Lung (tissue), 12 donors: ENCODE measurements around the gene MARF1. TPM values are rescaled to one million over a fixed set of nuclear protein-coding genes. Genes with fewer than 3 reads are reported as not detected.
A peak's percentile ranks its signal among the peaks of the same experiment; 100 is the strongest.

Experiments used
- ATAC-seq: fragments of 200-7000 bp; cut with Tn5 transposase; one replicate; pipeline ENCODE4 v1.9.1; 2020; ENCODE audit warnings: moderate number of reproducible peaks; ENCODE audit not compliant: insufficient read depth, low FRiP score
- DNase-seq, 3 donors: peaks; one replicate each; pipeline ENCODE4 v3.0.0-alpha.2; 2013 to 2017
- H3K27ac ChIP-seq, 2 donors: one replicate each; pipeline ENCODE4 v1.5.1; 2013; ENCODE audit warnings: mild to moderate bottlenecking in 2 of 2, moderate library complexity in 2 of 2, control low read depth in 1 of 2, inconsistent platforms in 1 of 2, low read depth in 1 of 2, low read length in 1 of 2
- H3K27me3 ChIP-seq, 3 donors: one replicate each; pipeline ENCODE4 v1.5.1; 2013; ENCODE audit warnings: low read length in 2 of 3; ENCODE audit not compliant: control insufficient read depth in 3 of 3, insufficient read depth in 3 of 3
- H3K36me3 ChIP-seq, 4 donors: one replicate each; pipeline ENCODE4 v1.5.1; 2013; ENCODE audit warnings: low read length in 4 of 4, mild to moderate bottlenecking in 1 of 4, moderate library complexity in 1 of 4; ENCODE audit not compliant: control insufficient read depth in 4 of 4, insufficient read depth in 4 of 4
- H3K4me1 ChIP-seq, 5 donors: one replicate each; pipeline ENCODE4 v1.5.1; 2013; ENCODE audit warnings: low read length in 5 of 5, mild to moderate bottlenecking in 2 of 5, moderate library complexity in 1 of 5; ENCODE audit not compliant: control insufficient read depth in 5 of 5, insufficient read depth in 5 of 5
- H3K4me3 ChIP-seq: one replicate; pipeline ENCODE4 v1.5.1; 2013; ENCODE audit warnings: mild to moderate bottlenecking, control low read depth, moderate library complexity
- H3K9ac ChIP-seq, 2 donors: one replicate each; pipeline ENCODE4 v1.5.1; 2013; ENCODE audit warnings: low read length in 2 of 2, control low read depth in 1 of 2; ENCODE audit not compliant: insufficient read depth in 1 of 2
- H3K9me3 ChIP-seq, 4 donors: one replicate each; pipeline ENCODE4 v1.5.1; 2013; ENCODE audit warnings: low read length in 3 of 4, mild to moderate bottlenecking in 1 of 4, moderate library complexity in 1 of 4; ENCODE audit not compliant: control insufficient read depth in 4 of 4, insufficient read depth in 3 of 4
- CTCF ChIP-seq: IDR thresholded peaks from 2 replicates; pipeline ENCODE4 v1.5.1; 2012; ENCODE audit warnings: mild to moderate bottlenecking; ENCODE audit errors: control extremely low read depth, extremely low read depth
- WGBS, 2 donors: extraction: QIAGEN DNeasy Blood & Tissue Kit; methylation state at CpG; one replicate each; pipeline ENCODE4 v1.1.7; 2013; 5-methylcytosine and 5-hydroxymethylcytosine counted together
- polyA plus RNA-seq, 2 donors: library from polyadenylated mRNA; stranded (reverse); fragments of 200-250 nt; gene quantifications; one replicate each; pipeline ENCODE4 v1.2.1, GENCODE V29; 2013
- total RNA-seq, 2 donors: library from RNA; depleted of rRNA in 1 of 2; stranded (reverse); fragments of >200 nt in 1 of 2; gene quantifications; one replicate each; pipeline ENCODE4 v1.2.1, GENCODE V29; 2014 to 2021
- donor health status: control.
- donor health status: control.
- donor health status: Bipolar disorder and iron deficiency.
- donor health status: healthy.
- donor health status: DM: yes; HTN: yes; CAD: no.

The MARF1 gene
- total and polyA plus RNA-seq, 4 donors, result 18.0 to 72.1 (median 41.9) TPM

DNA sequence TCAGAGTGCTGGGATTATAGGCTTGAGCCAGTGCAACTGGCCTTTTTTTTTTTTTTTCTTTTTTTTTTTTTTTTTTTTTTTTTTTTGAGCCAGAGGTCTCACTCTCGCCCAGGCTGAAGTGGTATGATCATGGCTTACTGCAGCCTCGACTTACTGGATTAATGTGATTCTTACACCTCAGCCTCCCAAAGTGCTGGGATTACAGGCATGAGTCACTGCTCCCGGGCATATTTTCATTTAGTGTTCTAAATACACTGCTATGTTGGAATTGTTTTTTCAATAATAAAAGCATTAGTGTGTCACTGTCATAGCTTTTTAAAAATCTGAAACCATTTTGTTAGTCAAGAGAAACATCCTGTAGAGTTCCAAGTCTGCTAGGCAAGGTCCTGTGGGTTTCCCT, 47.3 kb upstream of the MARF1 start:
- H3K27me3 ChIP-seq, result no peaks in the 10 kb centered on the region
- H3K4me3 ChIP-seq, result no peak overlapping the region
- ATAC-seq (no peak), DNase-seq (no peak)
- H3K9ac ChIP-seq, result no peak overlapping the region
- H3K4me1 ChIP-seq, result peaks cover 0 to 2% (median 0%) of the 10 kb centered on the region in 5 donors
- H3K27ac ChIP-seq, result no peak overlapping the region
- H3K36me3 ChIP-seq, result peaks cover 18 to 52% (median 46%) of the 10 kb centered on the region in 4 donors
- no peak for TF ChIP-seq CTCF
- 92 to 94% methylated on average over 3 of the region's 3 CpGs for WGBS, 2 donors
- no peaks in the 10 kb centered on the region for H3K9me3 ChIP-seq

DNA sequence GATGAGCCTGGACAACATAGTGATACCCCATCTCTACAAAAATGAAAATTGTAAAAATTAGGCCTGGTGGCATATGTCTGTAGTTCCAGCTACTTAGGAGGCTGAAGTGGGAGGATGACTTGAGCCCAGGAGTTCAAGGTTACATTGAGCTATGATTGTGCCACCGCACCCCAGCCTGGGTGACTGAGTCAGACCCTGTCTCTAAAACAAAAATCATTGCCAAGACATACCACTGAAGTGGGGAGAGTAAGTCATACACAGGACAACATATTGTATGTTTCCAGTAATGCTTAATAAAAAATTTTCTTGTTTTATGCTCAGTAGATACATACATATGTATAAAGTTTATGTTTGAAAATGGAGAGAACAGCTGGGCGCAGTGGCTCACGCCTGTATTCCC, 46.3 kb upstream of the MARF1 start:
- peaks cover 0 to 2% (median 0%) of the 10 kb centered on the region in 5 donors for H3K4me1 ChIP-seq
- no peak for TF ChIP-seq CTCF
- H3K4me3 ChIP-seq, result no peak overlapping the region
- H3K9ac ChIP-seq, result no peak overlapping the region
- no peak overlapping the region for H3K27ac ChIP-seq
- WGBS, 2 donors, result 98 to 100% methylated on average over 3 of the region's 3 CpGs
- H3K36me3 ChIP-seq, result peaks cover 19 to 52% (median 42%) of the 10 kb centered on the region in 4 donors
- H3K27me3 ChIP-seq, result no peaks in the 10 kb centered on the region
- H3K9me3 ChIP-seq, result no peaks in the 10 kb centered on the region
- ATAC-seq, result no peak
- DNase-seq, result no peak

GRCh38 chr16:15686287-15686686, 43.3 kb upstream of the MARF1 start:
- Histone ChIP-seq H3K4me1 (peaks cover 0 to 2% (median 0%) of the 10 kb centered on the region in 5 donors), H3K27ac (no peak overlapping the region), H3K9me3 (no peaks in the 10 kb centered on the region), H3K9ac (no peak overlapping the region), H3K36me3 (peaks cover 11 to 48% (median 27%) of the 10 kb centered on the region in 4 donors), H3K4me3 (no peak overlapping the region), H3K27me3 (no peaks in the 10 kb centered on the region)
- DNase-seq (no peak), ATAC-seq (no peak)
- TF ChIP-seq CTCF, result no peak
- 77 to 96% methylated on average over 2 of the region's 2 CpGs for WGBS, 2 donors

DNA sequence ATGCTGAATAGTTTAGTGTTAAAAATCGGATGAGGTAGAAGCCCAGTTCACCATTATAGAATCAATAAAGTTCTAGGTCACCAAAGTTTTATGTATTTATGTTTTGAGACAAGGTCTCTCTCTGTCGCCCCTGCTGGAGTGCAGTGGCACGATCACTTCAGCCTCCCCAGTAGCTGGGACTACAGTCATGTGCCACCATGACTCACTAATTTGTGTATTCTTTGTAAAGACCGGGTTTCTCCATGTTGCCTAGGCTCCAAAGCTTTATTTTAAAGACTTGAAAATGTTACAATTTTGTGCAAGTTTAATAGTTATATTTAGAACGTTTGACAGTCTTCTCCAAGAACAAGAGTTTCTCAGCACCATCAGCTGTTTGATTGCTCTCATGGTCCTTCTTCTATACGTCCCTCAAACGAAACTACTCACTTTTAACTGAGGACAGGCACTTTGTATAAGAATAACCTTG, 39.2 kb upstream of the MARF1 start:
- ATAC-seq, result peak; percentile 41
- Histone ChIP-seq H3K4me1 (peaks cover 0 to 2% (median 0%) of the 10 kb centered on the region in 5 donors), H3K9me3 (no peaks in the 10 kb centered on the region), H3K36me3 (peaks cover 10 to 40% (median 19%) of the 10 kb centered on the region in 4 donors), H3K4me3 (no peak overlapping the region), H3K27me3 (no peaks in the 10 kb centered on the region), H3K27ac (no peak overlapping the region), H3K9ac (no peak overlapping the region)
- WGBS, 2 donors, result 58 to 65% methylated on average over 7 of the region's 7 CpGs
- peak in 2 of 3 donors; percentile 11 to 16 for DNase-seq
- no peak for TF ChIP-seq CTCF
